Measurements from ENCODE around the gene CACNA1S.

- TF ChIP-seq CTCF (IDR thresholded peaks at IDR 0.05; ENCODE audit: low read length), result no peak
- no peak for TF ChIP-seq EZH2phosphoT487 (IDR thresholded peaks at IDR 0.05; ENCODE audit: low read length)
- no peak for TF ChIP-seq EZH2 (optimal IDR thresholded peaks at IDR 0.05; ENCODE audit: low read depth, low read length)
Observed at GRCh38 chr1:201015551-201016091, 96.6 kb downstream of the CACNA1S start.

Measured in MM.1S (cell line).